Endothelial cell of umbilical vein (primary cell): ENCODE measurements around the gene THY1. TPM values are rescaled to one million over a fixed set of nuclear protein-coding genes. Genes with fewer than 3 reads are reported as not detected.

Experiments used
- BruUV-seq: library from RNA; stranded (reverse); fragments of 400-500 nt; replicated peaks from 2 replicates; lab custom pipeline; 2021; lab: Mats Ljungman, UMichigan
- CTCF ChIA-PET: fragments of 300-600, 350-600 bp; sonication (Branson Sonifier 250); formaldehyde crosslinking; loops from one replicate; lab custom pipeline; 2021; ENCODE audit warnings: antibody characterized with exemption, inconsistent platforms; lab: Charles Lee
- POLR2A ChIA-PET: fragments of 300-600, 350-600 bp; sonication (Branson Sonifier 250); formaldehyde crosslinking; loops from one replicate; lab custom pipeline; 2021; ENCODE audit warnings: antibody characterized with exemption, inconsistent platforms; lab: Charles Lee
- DNase-seq: peaks from one replicate; pipeline ENCODE4 v3.0.0-alpha.2; 2011; ENCODE audit warnings: low read depth, low spot score
- FAIRE-seq: peaks from 2 replicates; lab custom pipeline; 2011; peaks lifted over from hg19 to GRCh38; lab: Jason Lieb, UNC
- H2AFZ ChIP-seq: 2 replicates; pipeline ENCODE4 v1.6.0; 2012; ENCODE audit warnings: low read depth, low read length, control low read depth, inconsistent platforms
- H3K27ac ChIP-seq: 2 replicates; pipeline ENCODE4 v1.5.1; 2011; ENCODE audit warnings: low read depth, mild to moderate bottlenecking, control low read depth, low read length, moderate library complexity; ENCODE audit not compliant: insufficient read depth
- H3K27me3 ChIP-seq, 2 experiments: 2 replicates each; pipeline versions ENCODE4 v1.6.0 to v1.6.1; 2011; ENCODE audit warnings: low read length in 2 of 2, mixed read lengths in 1 of 2; ENCODE audit not compliant: control insufficient read depth in 2 of 2, insufficient read depth in 2 of 2
- H3K36me3 ChIP-seq, 2 experiments: 2 replicates in 1 of 2; 3 replicates in 1 of 2; pipeline ENCODE4 v1.5.1; 2011; ENCODE audit warnings: low read length in 2 of 2, mild to moderate bottlenecking in 1 of 2, moderate library complexity in 1 of 2; ENCODE audit not compliant: control insufficient read depth in 2 of 2, insufficient read depth in 2 of 2; ENCODE audit errors: extremely low read depth in 1 of 2
- H3K4me1 ChIP-seq: 3 replicates; pipeline ENCODE4 v1.5.1; 2011; ENCODE audit warnings: mild to moderate bottlenecking, low read length; ENCODE audit not compliant: control insufficient read depth, insufficient read depth; ENCODE audit errors: extremely low read depth
- H3K4me2 ChIP-seq: 2 replicates; pipeline ENCODE4 v1.6.1; 2011; ENCODE audit warnings: low read length, control low read depth, mixed read lengths; ENCODE audit not compliant: insufficient read depth
- H3K4me3 ChIP-seq, 3 experiments: fragments of 200-600 bp in 1 of 3; sonication (generic), shearing (Covaris generic) in 1 of 3; replicated peaks in 1 of 3; 2 replicates each; pipeline ENCODE4 v1.5.1; 2011 to 2016; ENCODE audit warnings: control low read depth in 3 of 3, low read length in 3 of 3, mild to moderate bottlenecking in 2 of 3, inconsistent platforms in 1 of 3, low read depth in 1 of 3, moderate library complexity in 1 of 3; ENCODE audit not compliant: insufficient read depth in 1 of 3
- H3K79me2 ChIP-seq: 2 replicates; pipeline ENCODE4 v1.6.0; 2012; ENCODE audit warnings: low read length, inconsistent platforms; ENCODE audit not compliant: control insufficient read depth, insufficient read depth
- H3K9ac ChIP-seq: replicated peaks from 2 replicates; pipeline ENCODE3; 2011; ENCODE audit warnings: low read length, control low read depth; ENCODE audit not compliant: insufficient read depth; ENCODE audit errors: extremely low read depth
- H3K9me1 ChIP-seq: replicated peaks from 3 replicates; pipeline ENCODE4 v1.6.0; 2011; ENCODE audit warnings: mild to moderate bottlenecking, low read length; ENCODE audit not compliant: control insufficient read depth, insufficient read depth; ENCODE audit errors: extremely low read depth
- H3K9me3 ChIP-seq: replicated peaks from 2 replicates; pipeline ENCODE4 v1.5.1; 2012; ENCODE audit warnings: low read length, inconsistent platforms; ENCODE audit not compliant: control insufficient read depth, insufficient read depth
- H4K20me1 ChIP-seq: replicated peaks from 2 replicates; pipeline ENCODE3; 2011; ENCODE audit warnings: mild to moderate bottlenecking, low read length; ENCODE audit not compliant: control insufficient read depth, insufficient read depth; ENCODE audit errors: extremely low read depth
- EZH2 ChIP-seq: IDR thresholded peaks from 2 replicates; pipeline ENCODE4 v1.6.1; 2012; ENCODE audit warnings: borderline replicate concordance, low read depth, mild to moderate bottlenecking, moderate library complexity, low read length, inconsistent platforms; ENCODE audit not compliant: severe bottlenecking
- FOS ChIP-seq: IDR thresholded peaks from 2 replicates; pipeline ENCODE4 v1.6.1; 2011; ENCODE audit warnings: mild to moderate bottlenecking, low read length, moderate library complexity, borderline replicate concordance; ENCODE audit not compliant: insufficient read depth
- GATA2 ChIP-seq: IDR thresholded peaks from 2 replicates; pipeline ENCODE4 v1.7.0; 2011; ENCODE audit warnings: low read depth, mild to moderate bottlenecking, moderate library complexity, mixed read lengths, low read length; ENCODE audit not compliant: insufficient read length, insufficient read depth
- JUN ChIP-seq: IDR thresholded peaks from 2 replicates; pipeline ENCODE4 v1.6.1; 2011; ENCODE audit warnings: borderline replicate concordance, low read depth; ENCODE audit not compliant: insufficient read length, insufficient read depth
- MYC ChIP-seq: IDR thresholded peaks from one replicate; pipeline ENCODE4 v1.6.1; 2011; ENCODE audit warnings: mild to moderate bottlenecking, low read depth, low read length
- POLR2A ChIP-seq: IDR thresholded peaks from 2 replicates; pipeline ENCODE4 v1.6.1; 2012; ENCODE audit warnings: low read depth, mild to moderate bottlenecking, control low read depth, low read length
- POLR2AphosphoS5 ChIP-seq: IDR thresholded peaks from 2 replicates; pipeline ENCODE4 v1.6.1; 2012; ENCODE audit warnings: low read depth, mild to moderate bottlenecking, control low read depth, low read length, moderate library complexity; ENCODE audit not compliant: insufficient read depth
- dilution Hi-C: fragments of 300-500 bp; cut with MboI; formaldehyde crosslinking; loops from one replicate; pipeline ENCODE4 v1.15.0; 2019; ENCODE audit warnings: low sequenced_read_pairs; ENCODE audit not compliant: extremely low pct_ligation_motif_present
- intact Hi-C: fragments of 100-400 bp; cut with micrococcal nuclease; formaldehyde crosslinking; loops from one replicate; pipeline ENCODE4 v1.10.0; 2022
- polyA plus RNA-seq, 4 experiments: library from polyadenylated mRNA; depleted of rRNA in 3 of 4; stranded (reverse) in 3 of 4; unstranded in 1 of 4; fragments of >200 nt; gene quantifications; 2 replicates each; pipeline versions ENCODE4 v1.2.1 to v1.2.3, GENCODE V29; 2011 to 2012; ENCODE audit warnings: missing spikeins in 1 of 4
- total RNA-seq: library from RNA; stranded (reverse); gene quantifications from 2 replicates; pipeline ENCODE4 v1.2.3, GENCODE V29; 2021
- TF ChIP-seq, protein P1 (sequence below): IDR thresholded peaks from 2 replicates; pipeline ENCODE4 v1.6.1; 2011; ENCODE audit not compliant: insufficient read depth, insufficient read length
- TF ChIP-seq, protein P2 (sequence below), 2 donors: IDR thresholded peaks; 1 replicate in 1 of 2; 2 replicates in 1 of 2; pipeline ENCODE4 v1.5.1; 2011; ENCODE audit warnings: low read length in 2 of 2, mild to moderate bottlenecking in 2 of 2, moderate library complexity in 2 of 2, control low read depth in 1 of 2, inconsistent platforms in 1 of 2, low read depth in 1 of 2; ENCODE audit not compliant: insufficient read depth in 1 of 2; ENCODE audit errors: extremely low read depth in 1 of 2

THY1 gene
- total and polyA plus RNA-seq, 2 donors (not counting 3 experiments of a cell fraction or from before 2014, with no cell fraction given): 0.75 to 1.4 TPM

DNA sequence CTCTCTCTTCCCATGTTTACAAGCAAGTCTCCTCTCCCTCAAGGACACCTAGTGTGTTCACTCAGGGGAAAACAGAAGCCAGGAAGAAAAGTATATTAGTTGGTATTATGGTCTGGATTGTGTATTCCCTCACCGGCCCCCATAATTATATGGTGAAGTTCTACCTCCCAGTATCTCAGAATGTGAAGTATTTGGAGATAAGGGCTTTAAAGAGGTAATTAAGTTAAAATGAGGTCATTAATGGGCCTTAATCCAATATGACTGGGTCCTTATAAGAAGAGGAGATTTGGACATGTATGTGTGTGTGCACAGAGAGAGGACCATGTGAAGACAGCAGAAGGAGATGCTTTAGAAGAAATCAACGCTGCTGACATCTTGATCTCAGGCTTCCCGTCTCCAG is 26.5 kb upstream of the THY1 start:
- ChIA-PET POLR2A (no interaction called here), CTCF (no interaction called here)
- H3K4me3 ChIP-seq: no peak overlapping the region
- H3K36me3 ChIP-seq: no peaks in the 10 kb centered on the region
- no peak overlapping the region for H3K4me2 ChIP-seq
- no peak overlapping the region for H3K9ac ChIP-seq
- TF ChIP-seq FOS: no peak
- TF ChIP-seq EZH2: no peak
- no peak for TF ChIP-seq GATA2
- TF ChIP-seq, protein P1, sequence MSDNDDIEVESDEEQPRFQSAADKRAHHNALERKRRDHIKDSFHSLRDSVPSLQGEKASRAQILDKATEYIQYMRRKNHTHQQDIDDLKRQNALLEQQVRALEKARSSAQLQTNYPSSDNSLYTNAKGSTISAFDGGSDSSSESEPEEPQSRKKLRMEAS: no peak
- TF ChIP-seq, protein P2, sequence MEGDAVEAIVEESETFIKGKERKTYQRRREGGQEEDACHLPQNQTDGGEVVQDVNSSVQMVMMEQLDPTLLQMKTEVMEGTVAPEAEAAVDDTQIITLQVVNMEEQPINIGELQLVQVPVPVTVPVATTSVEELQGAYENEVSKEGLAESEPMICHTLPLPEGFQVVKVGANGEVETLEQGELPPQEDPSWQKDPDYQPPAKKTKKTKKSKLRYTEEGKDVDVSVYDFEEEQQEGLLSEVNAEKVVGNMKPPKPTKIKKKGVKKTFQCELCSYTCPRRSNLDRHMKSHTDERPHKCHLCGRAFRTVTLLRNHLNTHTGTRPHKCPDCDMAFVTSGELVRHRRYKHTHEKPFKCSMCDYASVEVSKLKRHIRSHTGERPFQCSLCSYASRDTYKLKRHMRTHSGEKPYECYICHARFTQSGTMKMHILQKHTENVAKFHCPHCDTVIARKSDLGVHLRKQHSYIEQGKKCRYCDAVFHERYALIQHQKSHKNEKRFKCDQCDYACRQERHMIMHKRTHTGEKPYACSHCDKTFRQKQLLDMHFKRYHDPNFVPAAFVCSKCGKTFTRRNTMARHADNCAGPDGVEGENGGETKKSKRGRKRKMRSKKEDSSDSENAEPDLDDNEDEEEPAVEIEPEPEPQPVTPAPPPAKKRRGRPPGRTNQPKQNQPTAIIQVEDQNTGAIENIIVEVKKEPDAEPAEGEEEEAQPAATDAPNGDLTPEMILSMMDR (IDR thresholded peaks at IDR 0.05; ENCODE audit: extremely low read depth in 1 of 2, insufficient read depth in 1 of 2, low read depth in 1 of 2, low read length in 2 of 2): no peak
- intact Hi-C loops: no loop called here
- DNase-seq (no peak), FAIRE-seq (no peak)
- H3K27ac ChIP-seq: no peak overlapping the region
- no peaks in the 10 kb centered on the region for H3K9me1 ChIP-seq
- dilution Hi-C loops: no loop called here
- H3K9me3 ChIP-seq: no peaks in the 10 kb centered on the region
- no peaks in the 10 kb centered on the region for H3K79me2 ChIP-seq
- peaks cover 0 to 2% of the 10 kb centered on the region in 2 experiments for H3K27me3 ChIP-seq
- H2AFZ ChIP-seq: no peak overlapping the region
- BruUV-seq: no TSS peak
- H3K4me1 ChIP-seq: no peaks in the 10 kb centered on the region
- H4K20me1 ChIP-seq: no peaks in the 10 kb centered on the region

- intact Hi-C loops (no loop called here), dilution Hi-C loops (no loop called here)
- Histone ChIP-seq H3K4me1 (no peaks in the 10 kb centered on the region), H3K9me3 (no peaks in the 10 kb centered on the region), H4K20me1 (no peaks in the 10 kb centered on the region), H3K27me3 (peaks cover 0 to 4% of the 10 kb centered on the region in 2 experiments), H3K36me3 (no peaks in the 10 kb centered on the region), H3K79me2 (no peaks in the 10 kb centered on the region), H3K4me2 (no peak overlapping the region), H2AFZ (no peak overlapping the region), H3K4me3 (no peak overlapping the region), H3K9me1 (no peaks in the 10 kb centered on the region), H3K27ac (no peak overlapping the region), H3K9ac (no peak overlapping the region)
- no TSS peak for BruUV-seq
- DNase-seq (no peak), FAIRE-seq (no peak)
- TF ChIP-seq POLR2AphosphoS5 (no peak), JUN (no peak), POLR2A (no peak), FOS (no peak), MYC (no peak), EZH2 (no peak), GATA2 (no peak)
- TF ChIP-seq, protein P2 (IDR thresholded peaks at IDR 0.05; ENCODE audit: extremely low read depth in 1 of 2, insufficient read depth in 1 of 2, low read depth in 1 of 2, low read length in 2 of 2): no peak
- TF ChIP-seq, protein P1: no peak
- ChIA-PET POLR2A (no interaction called here), CTCF (interaction anchor here (1.2 to 1.4 kb wide), 2 partner anchors 8 to 10 kb away, joined by 3 read pairs; no protein-coding TSS in a partner anchor)
Observed at GRCh38 chr11:119448380-119448779, 25.4 kb upstream of the THY1 start.
